Spinal cord (tissue), 10 donors: Measurements from ENCODE around the gene DEAF1. TPM values are rescaled to one million over a fixed set of nuclear protein-coding genes. Genes with fewer than 3 reads are reported as not detected.

ENCODE experiments used
- DNase-seq, 6 donors: peaks; one replicate each; pipeline versions ENCODE4 v3.0.0 to v3.0.0-alpha.2; 2013 to 2015; ENCODE audit warnings: low spot score in 6 of 6, low read depth in 4 of 6
- H3K27ac ChIP-seq: one replicate; pipeline ENCODE4 v1.5.1; 2013; ENCODE audit warnings: low read depth, low read length, control low read depth
- H3K27me3 ChIP-seq: one replicate; pipeline ENCODE4 v1.6.1; 2013; ENCODE audit warnings: low read length; ENCODE audit not compliant: control insufficient read depth, insufficient read depth
- H3K36me3 ChIP-seq: one replicate; pipeline ENCODE4 v1.6.1; 2013; ENCODE audit warnings: low read length; ENCODE audit not compliant: control insufficient read depth, insufficient read depth
- H3K4me1 ChIP-seq: one replicate; pipeline ENCODE4 v1.6.1; 2013; ENCODE audit warnings: low read length; ENCODE audit not compliant: control insufficient read depth, insufficient read depth
- H3K4me3 ChIP-seq: one replicate; pipeline ENCODE4 v1.5.1; 2013; ENCODE audit warnings: low read depth, low read length, control low read depth
- H3K9me3 ChIP-seq: one replicate; pipeline ENCODE4 v1.6.1; 2013; ENCODE audit warnings: low read length; ENCODE audit not compliant: control insufficient read depth, insufficient read depth
- WGBS: methylation state at CpG from one replicate; pipeline ENCODE4 v1.1.5; 2013; ENCODE audit warnings: missing lambda C conversion rate; ENCODE audit not compliant: insufficient coverage; 5-methylcytosine and 5-hydroxymethylcytosine counted together
- polyA plus RNA-seq, 2 donors: library from polyadenylated mRNA; unstranded; fragments of 120-200 nt; gene quantifications; one replicate each; pipeline ENCODE4 v1.2.1, GENCODE V29; 2013; ENCODE audit not compliant: insufficient read length in 2 of 2
- total RNA-seq, 2 donors: library from RNA; depleted of rRNA in 1 of 2; stranded (reverse); fragments of 120-200 nt in 1 of 2; fragments of >200 nt in 1 of 2; gene quantifications; one replicate each; pipeline versions ENCODE4 v1.2.3 to v1.2.4, GENCODE V29; 2013 to 2014
- donor health status: healthy.

Gene DEAF1
- total and polyA plus RNA-seq, 4 donors = 45.3 to 242 (median 154) TPM

DNA sequence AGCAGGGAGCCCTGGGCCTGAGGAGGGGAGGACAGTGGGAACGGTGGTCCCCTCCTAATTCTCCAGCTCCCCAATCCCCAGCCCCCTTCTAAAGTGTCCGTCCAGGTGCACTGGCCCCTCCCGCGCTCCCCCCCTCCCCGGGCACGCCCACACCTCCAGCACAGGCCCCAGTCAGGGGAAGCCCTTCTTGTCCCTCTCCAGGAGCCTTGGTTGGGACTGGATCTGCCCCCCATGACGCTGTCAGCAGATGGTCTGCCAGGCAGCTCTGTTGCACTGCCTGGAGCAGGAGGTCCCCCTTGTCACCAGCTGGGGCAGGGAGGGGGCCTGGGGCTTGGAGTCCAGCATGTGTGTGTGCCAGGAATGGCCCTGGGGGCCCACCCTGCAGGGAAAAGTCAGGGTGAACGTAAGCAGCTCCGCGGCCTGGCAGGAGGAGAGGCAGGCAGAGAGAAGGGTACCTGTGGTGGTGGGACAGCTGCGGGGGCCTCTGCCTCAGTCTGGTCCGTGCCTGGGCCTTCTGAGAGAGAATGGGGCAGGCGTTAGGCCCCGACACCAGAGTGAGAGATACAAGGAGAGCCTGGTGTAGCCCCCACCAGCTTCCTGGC, 80.9 kb downstream of the DEAF1 start:
- Histone ChIP-seq H3K4me3 (no peak overlapping the region), H3K27me3 (no peaks in the 10 kb centered on the region), H3K36me3 (peaks cover 94% of the 10 kb centered on the region), H3K9me3 (no peaks in the 10 kb centered on the region), H3K4me1 (peaks cover 33% of the 10 kb centered on the region), H3K27ac (no peak overlapping the region)
- WGBS = 73% methylated on average over 14 of the region's 14 CpGs
- no peak for DNase-seq

- Histone ChIP-seq H3K9me3 (no peaks in the 10 kb centered on the region), H3K27ac (no peak overlapping the region), H3K27me3 (no peaks in the 10 kb centered on the region), H3K4me1 (peaks cover 33% of the 10 kb centered on the region), H3K36me3 (peaks cover 94% of the 10 kb centered on the region), H3K4me3 (no peak overlapping the region)
- WGBS = 68% methylated on average over 22 of the region's 36 CpGs
- DNase-seq = no peak
These were observed 81.6 kb downstream of the DEAF1 start for GRCh38 chr11:613369-613968.

GRCh38 chr11:612961-613300, 82.1 kb downstream of the DEAF1 start:
- Histone ChIP-seq H3K36me3 (peaks cover 94% of the 10 kb centered on the region), H3K9me3 (no peaks in the 10 kb centered on the region), H3K4me3 (no peak overlapping the region), H3K27ac (no peak overlapping the region), H3K27me3 (no peaks in the 10 kb centered on the region), H3K4me1 (peaks cover 33% of the 10 kb centered on the region)
- WGBS = 90% methylated on average over 10 of the region's 10 CpGs
- DNase-seq = no peak

GRCh38 chr11:612201-612960, 82.6 kb downstream of the DEAF1 start:
- Histone ChIP-seq H3K27ac (no peak overlapping the region), H3K9me3 (no peaks in the 10 kb centered on the region), H3K4me1 (peaks cover 33% of the 10 kb centered on the region), H3K4me3 (no peak overlapping the region), H3K36me3 (peaks cover 95% of the 10 kb centered on the region), H3K27me3 (no peaks in the 10 kb centered on the region)
- WGBS = 77% methylated on average over 24 of the region's 27 CpGs
- no peak for DNase-seq

DNA sequence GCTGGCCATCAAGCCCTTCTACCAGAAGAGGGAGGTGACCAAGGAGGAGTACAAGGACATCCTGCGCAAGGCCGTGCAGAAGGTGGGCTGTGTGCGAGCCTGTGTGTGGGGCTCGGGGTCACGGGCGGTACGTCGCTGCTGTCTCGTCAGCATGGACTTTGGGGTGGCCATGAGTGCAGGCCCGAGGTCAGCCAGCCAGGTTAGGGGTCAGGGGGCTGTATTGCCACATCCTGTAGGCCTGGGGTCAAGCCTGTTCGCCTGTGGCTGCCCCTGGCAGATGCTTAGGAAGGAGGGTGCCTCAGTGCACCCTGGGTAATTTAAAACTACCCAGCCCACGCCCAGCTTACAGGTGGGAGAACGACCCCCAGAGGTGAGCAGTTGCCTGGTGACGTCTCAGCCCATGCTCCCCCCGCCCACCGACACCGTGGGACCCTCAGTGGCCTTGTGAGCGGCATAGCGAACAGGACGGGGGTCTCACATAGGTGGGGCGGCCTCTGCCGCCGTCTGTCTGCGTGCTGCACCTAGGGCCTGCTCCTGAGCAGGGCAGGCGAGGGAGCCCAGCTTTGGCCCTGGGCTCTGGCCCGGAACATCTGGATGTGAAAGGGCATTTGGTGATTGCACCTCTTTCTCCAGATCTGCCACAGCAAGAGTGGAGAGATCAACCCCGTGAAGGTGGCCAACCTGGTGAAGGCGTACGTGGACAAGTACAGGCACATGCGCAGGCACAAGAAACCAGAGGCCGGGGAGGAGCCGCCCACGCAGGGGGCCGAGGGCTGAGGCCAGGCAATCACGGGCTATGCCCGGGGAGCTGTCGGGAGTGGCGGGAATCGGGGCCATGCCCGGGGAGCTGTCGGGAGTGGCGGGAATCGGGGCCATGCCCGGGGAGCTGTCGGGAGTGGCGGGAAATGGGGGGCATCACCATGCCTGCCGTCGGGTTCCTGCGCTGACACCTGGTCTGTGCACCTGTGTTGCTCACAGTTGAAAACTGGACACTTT, 83.7 kb downstream of the DEAF1 start:
- H3K4me1 ChIP-seq = peaks cover 27% of the 10 kb centered on the region
- DNase-seq = no peak
- H3K27me3 ChIP-seq = no peaks in the 10 kb centered on the region
- H3K27ac ChIP-seq = no peak overlapping the region
- peaks cover 95% of the 10 kb centered on the region for H3K36me3 ChIP-seq
- 88% methylated on average over 38 of the region's 49 CpGs for whole genome bisulfite sequencing
- no peak overlapping the region for H3K4me3 ChIP-seq
- no peaks in the 10 kb centered on the region for H3K9me3 ChIP-seq

GRCh38 chr11:610146-610801, 84.7 kb downstream of the DEAF1 start:
- DNase-seq = no peak
- Histone ChIP-seq H3K9me3 (no peaks in the 10 kb centered on the region), H3K27me3 (no peaks in the 10 kb centered on the region), H3K4me1 (peaks cover 17% of the 10 kb centered on the region), H3K36me3 (peaks cover 99% of the 10 kb centered on the region), H3K4me3 (no peak overlapping the region), H3K27ac (no peak overlapping the region)
- 92% methylated on average over 15 of the region's 18 CpGs for WGBS

DNA sequence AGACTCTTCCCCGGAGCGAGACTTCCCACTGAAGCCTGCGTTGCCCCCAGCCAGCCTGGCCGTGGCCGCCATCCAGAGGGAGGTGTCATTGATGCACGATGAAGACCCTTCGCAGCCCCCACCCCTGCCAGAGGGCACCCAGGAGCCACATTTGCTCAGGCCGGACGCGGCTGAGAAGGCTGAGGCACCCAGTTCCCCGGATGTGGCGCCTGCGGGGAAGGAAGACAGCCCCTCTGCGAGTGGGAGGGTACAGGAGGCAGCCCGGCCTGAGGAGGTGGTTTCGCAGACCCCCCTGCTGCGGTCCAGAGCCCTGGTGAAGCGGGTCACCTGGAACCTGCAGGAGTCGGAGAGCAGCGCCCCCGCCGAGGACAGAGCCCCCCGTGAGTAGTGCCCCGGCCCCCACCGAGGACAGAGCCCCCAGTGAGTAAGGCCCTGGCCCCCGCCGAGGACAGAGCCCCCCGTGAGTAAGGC, 85.6 kb downstream of the DEAF1 start:
- no peaks in the 10 kb centered on the region for H3K9me3 ChIP-seq
- peaks cover 8% of the 10 kb centered on the region for H3K4me1 ChIP-seq
- peaks cover 99% of the 10 kb centered on the region for H3K36me3 ChIP-seq
- no peak overlapping the region for H3K27ac ChIP-seq
- no peak for DNase-seq
- H3K27me3 ChIP-seq = no peaks in the 10 kb centered on the region
- no peak overlapping the region for H3K4me3 ChIP-seq
- 94% methylated on average over 28 of the region's 28 CpGs for WGBS

DNA sequence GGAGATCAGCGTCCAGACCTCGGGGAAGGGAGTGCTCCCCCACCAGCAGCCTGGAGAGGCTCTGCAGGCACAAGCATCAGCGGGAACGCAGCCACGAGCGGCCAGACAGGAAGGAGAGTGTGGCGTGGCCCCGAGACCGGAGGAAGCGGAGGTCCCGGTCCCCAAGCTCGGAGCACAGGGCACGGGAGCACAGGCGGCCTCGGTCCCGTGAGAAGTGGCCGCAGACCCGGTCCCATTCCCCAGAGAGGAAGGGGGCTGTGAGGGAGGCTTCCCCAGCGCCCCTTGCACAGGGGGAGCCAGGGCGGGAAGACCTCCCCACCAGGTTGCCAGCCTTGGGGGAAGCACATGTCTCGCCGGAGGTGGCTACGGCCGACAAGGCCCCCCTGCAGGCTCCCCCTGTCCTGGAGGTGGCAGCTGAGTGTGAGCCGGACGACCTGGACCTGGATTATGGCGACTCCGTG, 86.2 kb downstream of the DEAF1 start:
- H3K27ac ChIP-seq = no peak overlapping the region
- WGBS = 90% methylated on average over 28 of the region's 28 CpGs
- peaks cover 3% of the 10 kb centered on the region for H3K4me1 ChIP-seq
- no peak for DNase-seq
- peaks cover 99% of the 10 kb centered on the region for H3K36me3 ChIP-seq
- no peaks in the 10 kb centered on the region for H3K9me3 ChIP-seq
- no peak overlapping the region for H3K4me3 ChIP-seq
- H3K27me3 ChIP-seq = no peaks in the 10 kb centered on the region
